ENCODE results near the gene IL19. TPM values are rescaled to one million over a fixed set of nuclear protein-coding genes. Genes with fewer than 3 reads are reported as not detected.

Gene IL19
- polyA plus RNA-seq, 1 donor = 1.0 TPM

DNA sequence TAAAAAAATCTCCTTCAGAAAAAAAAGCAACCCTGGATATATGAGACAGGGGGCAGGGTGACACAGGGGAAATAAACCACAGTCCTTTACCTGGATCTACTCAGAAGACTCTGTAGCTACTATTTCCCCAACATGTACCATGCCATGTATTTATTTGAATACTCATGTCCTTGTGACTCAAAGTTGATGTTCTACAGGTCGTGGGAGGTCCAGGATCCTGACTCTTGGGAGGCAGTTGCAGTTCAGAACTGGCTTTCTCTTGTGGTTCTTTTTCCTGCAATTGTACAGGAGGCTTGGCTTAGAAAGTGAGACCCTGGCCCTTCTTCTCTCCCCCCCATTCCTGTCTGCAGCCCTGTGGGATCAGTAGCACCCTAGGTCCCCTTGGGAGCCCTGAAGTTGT, 120.8 kb downstream of the IL19 start:
- DNase-seq = no peak

Other genes starting within 250 kb of the IL19 start
- 88.1 TPM for gene EIF2D, start 158.3 kb upstream of the IL19 start, polyA plus RNA-seq (ENCODE audit: insufficient read length)
- 8.0 TPM for gene DYRK3, start 135.2 kb upstream of the IL19 start, polyA plus RNA-seq (ENCODE audit: insufficient read length)
- gene MAPKAPK2, start 85.9 kb upstream of the IL19 start, polyA plus RNA-seq (ENCODE audit: insufficient read length) = 71.1 TPM
- 0.42 TPM for gene IL10, start 1.7 kb downstream of the IL19 start, polyA plus RNA-seq (ENCODE audit: insufficient read length)
- not detected for gene IL20, start 94.8 kb downstream of the IL19 start, polyA plus RNA-seq (ENCODE audit: insufficient read length)
- gene IL24, start 126.7 kb downstream of the IL19 start, polyA plus RNA-seq (ENCODE audit: insufficient read length) = 0.23 TPM
- gene FCMR, start 151.2 kb downstream of the IL19 start, polyA plus RNA-seq (ENCODE audit: insufficient read length) = 1.8 TPM
- gene PIGR, start 175.7 kb downstream of the IL19 start, polyA plus RNA-seq (ENCODE audit: insufficient read length) = 1.6 TPM
- 7.7 TPM for gene FCAMR, start 199.7 kb downstream of the IL19 start, polyA plus RNA-seq (ENCODE audit: insufficient read length)

All from left kidney (tissue), 2 donors.